ENCODE measurements around the gene NEIL3.
"Not testable (repeated sequence)": the region's sequence is repeated elsewhere in the genome, so short reads cannot be mapped to it uniquely, and the experiment has no call there.

The NEIL3 gene

DNA sequence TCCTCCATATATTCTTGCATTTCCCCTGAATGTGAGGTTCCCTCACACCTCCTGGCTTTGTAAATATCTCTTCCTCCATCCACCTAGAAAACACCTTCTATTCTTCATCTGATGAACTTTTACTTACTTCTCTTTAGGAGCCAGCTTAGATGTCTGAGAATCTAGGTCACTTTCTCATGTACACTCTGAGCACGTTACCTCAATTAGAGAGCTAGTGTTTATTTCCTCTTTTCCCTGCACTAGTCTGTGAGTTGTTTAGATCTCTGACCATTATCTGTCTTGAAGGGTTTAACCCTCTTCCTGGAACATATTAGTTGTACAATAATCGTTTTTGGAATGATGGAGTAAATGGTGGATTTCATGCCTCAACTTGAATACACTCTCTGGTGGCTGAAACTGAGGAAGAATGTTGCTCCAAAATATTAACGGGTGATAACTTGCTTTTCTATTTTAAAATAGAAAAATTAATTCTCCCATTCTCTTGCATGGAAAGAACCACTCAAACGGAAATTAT lies 8.5 kb upstream of the NEIL3 start:
- H3K27me3 ChIP-seq (ENCODE audit: insufficient read depth, low read length): no peaks in the 10 kb centered on the region
- H3K9ac ChIP-seq (ENCODE audit: low read length): peak overlapping the region; percentile 37; the same call in 1 of the 2 replicates
- TF ChIP-seq EZH2 (IDR thresholded peaks at IDR 0.05; ENCODE audit: borderline replicate concordance, low read length): no peak
- TF ChIP-seq, protein P1, sequence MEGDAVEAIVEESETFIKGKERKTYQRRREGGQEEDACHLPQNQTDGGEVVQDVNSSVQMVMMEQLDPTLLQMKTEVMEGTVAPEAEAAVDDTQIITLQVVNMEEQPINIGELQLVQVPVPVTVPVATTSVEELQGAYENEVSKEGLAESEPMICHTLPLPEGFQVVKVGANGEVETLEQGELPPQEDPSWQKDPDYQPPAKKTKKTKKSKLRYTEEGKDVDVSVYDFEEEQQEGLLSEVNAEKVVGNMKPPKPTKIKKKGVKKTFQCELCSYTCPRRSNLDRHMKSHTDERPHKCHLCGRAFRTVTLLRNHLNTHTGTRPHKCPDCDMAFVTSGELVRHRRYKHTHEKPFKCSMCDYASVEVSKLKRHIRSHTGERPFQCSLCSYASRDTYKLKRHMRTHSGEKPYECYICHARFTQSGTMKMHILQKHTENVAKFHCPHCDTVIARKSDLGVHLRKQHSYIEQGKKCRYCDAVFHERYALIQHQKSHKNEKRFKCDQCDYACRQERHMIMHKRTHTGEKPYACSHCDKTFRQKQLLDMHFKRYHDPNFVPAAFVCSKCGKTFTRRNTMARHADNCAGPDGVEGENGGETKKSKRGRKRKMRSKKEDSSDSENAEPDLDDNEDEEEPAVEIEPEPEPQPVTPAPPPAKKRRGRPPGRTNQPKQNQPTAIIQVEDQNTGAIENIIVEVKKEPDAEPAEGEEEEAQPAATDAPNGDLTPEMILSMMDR (IDR thresholded peaks at IDR 0.05; ENCODE audit: low read length): no peak
- 0 out of 2 replicates have a peak, but pooled peaks cover 3% of the 10 kb centered on the region for H3F3A ChIP-seq (ENCODE audit: insufficient read depth, low read length)
- H3K9me3 ChIP-seq (ENCODE audit: low read length): peaks cover 6% of the 10 kb centered on the region; the same call in 1 of the 2 replicates
- H3K36me3 ChIP-seq (ENCODE audit: insufficient read depth, low read length): no peaks in the 10 kb centered on the region
- no peaks in the 10 kb centered on the region for H3K79me2 ChIP-seq (ENCODE audit: insufficient read depth, low read length)
- peak overlapping the region; percentile 95 for H2AFZ ChIP-seq (ENCODE audit: low read length)
- H3K4me2 ChIP-seq (ENCODE audit: low read length): peak overlapping the region; percentile 43
- H3K27ac ChIP-seq (ENCODE audit: low read depth, low read length, poor library complexity, severe bottlenecking): peak overlapping the region; percentile 68
- no peaks in the 10 kb centered on the region for H3K9me2 ChIP-seq (ENCODE audit: low read depth, low read length)
- H3K4me3 ChIP-seq (ENCODE audit: low read depth, low read length, poor library complexity, severe bottlenecking): no peak overlapping the region
- no peaks in the 10 kb centered on the region for H4K20me1 ChIP-seq (ENCODE audit: insufficient read depth, low read length)
- H3K4me1 ChIP-seq (ENCODE audit: insufficient read depth, low read length, severe bottlenecking): peaks cover 42% of the 10 kb centered on the region

DNA sequence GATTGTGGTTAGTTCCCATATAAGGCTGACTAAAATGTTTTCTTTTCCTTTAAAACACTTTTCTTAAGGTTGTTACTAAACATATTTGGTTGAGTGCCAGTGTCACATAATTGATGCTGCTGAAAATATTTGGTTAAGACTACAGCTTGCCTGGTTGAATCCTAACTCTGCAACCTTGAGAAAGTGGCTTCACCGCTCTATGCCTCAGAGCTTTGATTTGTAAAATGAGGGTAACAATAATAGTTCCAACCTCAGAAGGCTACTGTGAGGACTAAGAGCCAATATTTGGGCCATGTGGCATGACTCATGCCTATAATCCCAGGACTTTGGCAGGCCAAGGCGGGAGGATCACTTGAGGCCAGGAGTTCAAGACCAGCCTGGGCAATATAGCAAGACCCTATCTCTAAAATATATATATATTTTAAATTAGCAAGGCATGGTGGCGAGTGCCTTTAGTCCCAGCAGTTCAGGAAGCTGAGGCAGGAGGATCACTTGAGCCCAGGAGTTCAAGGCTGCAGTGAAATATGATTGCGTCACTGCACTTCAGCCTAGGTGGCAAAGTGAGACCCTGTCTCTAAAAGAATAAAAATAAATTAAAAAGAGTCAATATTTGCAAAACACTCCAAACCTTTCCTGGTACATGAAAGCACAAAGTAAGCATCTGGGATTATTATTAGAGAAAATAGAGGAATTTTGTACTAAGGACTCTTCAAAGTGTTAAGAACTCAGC lies 7.1 kb upstream of the NEIL3 start:
- no peak for TF ChIP-seq EZH2 (IDR thresholded peaks at IDR 0.05; ENCODE audit: borderline replicate concordance, low read length)
- TF ChIP-seq, protein P1 (IDR thresholded peaks at IDR 0.05; ENCODE audit: low read length): no peak
- Histone ChIP-seq H3K9me2 (ENCODE audit: low read depth, low read length) (no peaks in the 10 kb centered on the region), H3K9ac (ENCODE audit: low read length) (no peak overlapping the region; the same call in 1 of the 2 replicates), H3K36me3 (ENCODE audit: insufficient read depth, low read length) (no peaks in the 10 kb centered on the region), H3K9me3 (ENCODE audit: low read length) (peaks cover 4% of the 10 kb centered on the region; the same call in 1 of the 2 replicates), H3K27me3 (ENCODE audit: insufficient read depth, low read length) (no peaks in the 10 kb centered on the region), H3K4me2 (ENCODE audit: low read length) (no peak overlapping the region), H3K27ac (ENCODE audit: low read depth, low read length, poor library complexity, severe bottlenecking) (peak overlapping the region; percentile 68), H3K4me1 (ENCODE audit: insufficient read depth, low read length, severe bottlenecking) (peaks cover 53% of the 10 kb centered on the region), H2AFZ (ENCODE audit: low read length) (no peak overlapping the region), H3K4me3 (ENCODE audit: low read depth, low read length, poor library complexity, severe bottlenecking) (no peak overlapping the region), H4K20me1 (ENCODE audit: insufficient read depth, low read length) (no peaks in the 10 kb centered on the region), H3K79me2 (ENCODE audit: insufficient read depth, low read length) (no peaks in the 10 kb centered on the region), H3F3A (ENCODE audit: insufficient read depth, low read length) (0 out of 2 replicates have a peak, but pooled peaks cover 3% of the 10 kb centered on the region)

DNA sequence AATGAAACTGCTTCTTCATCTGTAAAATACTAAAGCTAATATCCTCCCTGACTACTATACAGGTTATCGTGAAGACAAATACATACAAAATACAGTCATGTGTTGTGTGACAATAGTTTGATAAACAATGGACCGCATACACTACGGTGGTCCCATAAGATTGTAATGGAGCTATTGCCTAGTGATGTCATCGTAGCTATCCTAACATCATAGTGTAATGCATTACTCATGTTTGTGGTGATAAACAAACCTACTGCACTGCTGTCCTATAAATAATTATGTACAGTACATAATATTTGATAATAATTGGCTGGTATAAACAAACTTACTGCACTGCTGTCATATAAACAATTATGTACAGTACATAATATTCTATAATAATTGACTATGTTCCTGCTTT lies 5.6 kb upstream of the NEIL3 start:
- Histone ChIP-seq H3K9me2 (ENCODE audit: low read depth, low read length) (no peaks in the 10 kb centered on the region), H3K9me3 (ENCODE audit: low read length) (no peaks in the 10 kb centered on the region), H3K79me2 (ENCODE audit: insufficient read depth, low read length) (no peaks in the 10 kb centered on the region), H3K4me1 (ENCODE audit: insufficient read depth, low read length, severe bottlenecking) (peaks cover 69% of the 10 kb centered on the region), H3K36me3 (ENCODE audit: insufficient read depth, low read length) (no peaks in the 10 kb centered on the region), H3K4me3 (ENCODE audit: low read depth, low read length, poor library complexity, severe bottlenecking) (no peak overlapping the region), H3K9ac (ENCODE audit: low read length) (no peak overlapping the region), H3F3A (ENCODE audit: insufficient read depth, low read length) (0 out of 2 replicates have a peak, but pooled peaks cover 3% of the 10 kb centered on the region), H2AFZ (ENCODE audit: low read length) (no peak overlapping the region), H3K4me2 (ENCODE audit: low read length) (no peak overlapping the region), H3K27me3 (ENCODE audit: insufficient read depth, low read length) (no peaks in the 10 kb centered on the region), H3K27ac (ENCODE audit: low read depth, low read length, poor library complexity, severe bottlenecking) (peak overlapping the region; percentile 50), H4K20me1 (ENCODE audit: insufficient read depth, low read length) (no peaks in the 10 kb centered on the region)
- TF ChIP-seq, protein P1 (IDR thresholded peaks at IDR 0.05; ENCODE audit: low read length): no peak
- no peak for TF ChIP-seq EZH2 (IDR thresholded peaks at IDR 0.05; ENCODE audit: borderline replicate concordance, low read length)

DNA sequence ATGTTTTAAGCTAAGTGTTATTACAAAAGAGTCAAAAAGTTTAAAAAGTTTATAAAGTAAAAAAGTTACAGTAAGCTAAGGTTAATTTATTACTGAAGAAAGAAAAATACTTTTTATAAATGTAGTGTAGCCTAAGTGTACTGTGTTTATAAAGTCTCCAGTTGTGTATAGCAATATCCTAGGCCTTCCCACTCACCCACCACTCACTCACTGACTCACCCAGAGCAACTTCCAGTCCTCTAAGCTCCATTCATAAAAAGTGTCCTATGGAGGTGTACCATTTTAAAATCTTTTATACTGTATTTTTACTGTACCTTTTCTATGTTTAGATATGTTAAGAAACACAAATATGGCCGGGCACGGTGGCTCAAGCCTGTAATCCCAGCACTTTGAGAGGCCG lies 4.8 kb upstream of the NEIL3 start:
- H2AFZ ChIP-seq (ENCODE audit: low read length); H3K9ac ChIP-seq (ENCODE audit: low read length); H3K9me2 ChIP-seq (ENCODE audit: low read depth, low read length); H3F3A ChIP-seq (ENCODE audit: insufficient read depth, low read length); H4K20me1 ChIP-seq (ENCODE audit: insufficient read depth, low read length); H3K79me2 ChIP-seq (ENCODE audit: insufficient read depth, low read length); H3K27ac ChIP-seq (ENCODE audit: low read depth, low read length, poor library complexity, severe bottlenecking); H3K36me3 ChIP-seq (ENCODE audit: insufficient read depth, low read length); H3K9me3 ChIP-seq (ENCODE audit: low read length); H3K4me3 ChIP-seq (ENCODE audit: low read depth, low read length, poor library complexity, severe bottlenecking); H3K4me2 ChIP-seq (ENCODE audit: low read length); H3K27me3 ChIP-seq (ENCODE audit: insufficient read depth, low read length): not testable (repeated sequence)
- peaks cover 74% of the 10 kb centered on the region for H3K4me1 ChIP-seq (ENCODE audit: insufficient read depth, low read length, severe bottlenecking)
